ENCODE data around the gene UTP11. TPM values are rescaled to one million over a fixed set of nuclear protein-coding genes. Genes with fewer than 3 reads are reported as not detected.

UTP11 gene
- polyA plus RNA-seq, 3 donors = 41.7 to 45.8 (median 45.7) TPM

GRCh38 chr1:38068220-38068979 is 55.9 kb downstream of the UTP11 start:
- DNase-seq (ENCODE audit: low read depth in 3 of 3, low spot score in 2 of 3) = no peak

GRCh38 chr1:38068980-38069340 is 56.4 kb downstream of the UTP11 start:
- DNase-seq (ENCODE audit: low read depth in 3 of 3, low spot score in 2 of 3) = no peak

DNA sequence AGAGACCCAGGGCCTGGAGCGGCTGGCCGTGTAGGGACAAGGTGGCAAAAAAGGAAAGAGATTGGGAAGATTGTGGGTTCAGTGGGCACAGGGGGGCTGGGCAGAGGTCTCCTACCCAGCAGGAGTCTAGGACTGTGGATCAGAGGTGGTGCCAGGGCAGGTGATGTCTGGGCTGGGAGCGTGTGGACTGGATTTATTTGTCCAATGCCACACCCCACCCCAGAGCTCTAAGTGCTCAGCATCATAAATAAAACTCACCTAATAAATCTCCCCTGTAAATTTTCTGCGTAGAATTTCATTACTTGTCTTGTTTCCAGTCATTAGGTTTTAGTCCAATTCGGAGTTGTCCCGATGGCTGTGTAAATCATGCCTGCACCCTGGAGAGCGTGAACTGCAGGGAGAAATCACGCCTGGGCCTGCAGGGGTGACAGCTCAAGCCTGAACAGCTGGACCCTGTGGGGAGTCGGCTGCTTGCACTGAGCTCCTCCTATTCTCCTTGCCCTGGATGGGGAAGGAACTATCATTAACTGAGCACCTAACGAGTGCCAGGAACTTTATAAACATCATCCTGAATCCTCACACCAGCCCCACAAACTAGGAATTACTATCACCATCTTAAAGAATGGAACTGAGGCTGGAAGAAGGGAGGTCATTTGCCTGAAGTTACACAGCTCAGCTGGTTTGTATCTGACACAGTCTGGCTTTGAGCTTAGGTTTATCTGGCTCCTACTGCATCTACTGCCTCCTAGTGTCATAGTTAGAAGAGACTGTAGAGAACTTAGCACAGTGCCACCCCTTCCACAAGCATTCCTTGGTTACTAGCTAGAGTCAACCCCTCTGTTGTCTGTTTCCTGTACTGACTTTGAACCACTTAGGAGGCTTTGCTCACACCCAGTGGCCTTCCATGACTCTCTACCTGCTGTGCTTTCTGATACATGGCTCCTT is 59.0 kb downstream of the UTP11 start:
- DNase-seq (ENCODE audit: low read depth in 3 of 3, low spot score in 2 of 3) = no peak

- DNase-seq (ENCODE audit: low read depth in 3 of 3, low spot score in 2 of 3) = no peak
These were observed 60.3 kb downstream of the UTP11 start for GRCh38 chr1:38072858-38073257.

DNA sequence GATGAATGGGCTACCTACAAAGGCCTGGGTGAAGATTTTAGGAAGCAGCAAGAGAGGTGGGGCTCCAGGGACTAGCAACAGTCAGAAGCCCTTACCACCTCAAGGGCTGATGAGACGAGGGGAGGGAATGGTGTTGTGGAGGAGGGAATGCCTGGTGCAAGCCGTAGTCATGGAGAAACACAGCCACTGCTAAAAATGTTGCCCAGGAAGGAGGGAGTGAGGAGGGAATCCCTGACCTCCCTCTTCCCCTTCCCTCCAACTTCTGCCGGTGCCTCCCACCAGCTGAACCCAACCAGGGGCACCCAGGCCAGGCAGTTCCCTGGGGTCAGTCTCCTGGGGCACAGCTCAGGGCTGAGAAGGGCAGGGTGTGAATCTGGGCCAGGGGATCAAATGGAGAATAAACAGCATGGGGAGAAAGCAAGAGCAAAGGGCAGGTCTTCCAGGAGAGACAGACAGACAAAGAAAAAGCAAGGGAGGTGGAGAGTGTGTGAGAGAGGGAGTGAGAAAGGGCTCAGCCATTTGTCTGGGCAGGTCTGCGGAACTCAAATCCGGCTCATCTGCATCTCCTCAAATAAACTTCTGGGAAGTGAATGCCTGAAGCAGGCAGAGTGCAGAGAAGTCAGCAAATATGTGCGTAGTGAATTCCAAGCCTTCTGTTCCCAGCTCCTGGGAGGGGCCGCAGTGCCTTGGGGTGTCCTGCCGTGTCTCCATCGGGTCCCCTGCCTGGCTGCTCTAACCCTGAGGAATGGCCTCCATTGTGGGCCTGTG is 61.2 kb downstream of the UTP11 start:
- no peak for DNase-seq (ENCODE audit: low read depth in 3 of 3, low spot score in 2 of 3)

DNA sequence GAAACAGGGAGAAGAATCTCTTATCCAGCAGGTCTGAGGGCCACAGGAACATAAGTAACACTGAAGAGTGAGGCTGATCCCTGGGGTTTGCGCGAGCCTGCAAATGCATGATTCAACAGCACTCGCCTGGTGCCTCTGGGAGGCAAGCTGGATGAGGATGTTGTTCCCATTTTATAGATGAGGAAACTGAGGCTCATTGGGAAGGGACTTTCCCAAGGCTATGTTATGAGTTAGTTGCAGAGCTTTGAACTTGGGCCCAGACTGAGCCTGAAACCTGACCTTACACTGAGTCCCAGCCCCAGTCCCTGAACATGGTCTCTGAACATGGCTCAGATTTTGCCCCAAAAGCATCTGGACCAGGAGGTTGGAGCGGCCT is 61.8 kb downstream of the UTP11 start:
- no peak for DNase-seq (ENCODE audit: low read depth in 3 of 3, low spot score in 2 of 3)

Other genes starting within 250 kb of the UTP11 start
- gene EPHA10, start 247.6 kb upstream of the UTP11 start, polyA plus RNA-seq (ENCODE audit: insufficient read length in 3 of 3) = under 1 TPM; 0.06 to 0.11 (median 0.08) TPM
- 1 to 10 TPM; 3.7 to 4.9 (median 4.7) TPM for gene MANEAL, start 218.9 kb upstream of the UTP11 start, polyA plus RNA-seq (ENCODE audit: insufficient read length in 3 of 3)
- gene C1orf122, start 204.9 kb upstream of the UTP11 start, polyA plus RNA-seq (ENCODE audit: insufficient read length in 3 of 3) = 10 to 100 TPM; 18.0 to 25.1 (median 21.3) TPM
- 10 to 100 TPM; 13.1 to 14.0 (median 13.4) TPM for gene YRDC, start 204.5 kb upstream of the UTP11 start, polyA plus RNA-seq (ENCODE audit: insufficient read length in 3 of 3)
- 1 to 10 TPM; 8.5 to 9.7 (median 8.8) TPM for gene MTF1, start 153.1 kb upstream of the UTP11 start, polyA plus RNA-seq (ENCODE audit: insufficient read length in 3 of 3)
- 10 to 100 TPM; 17.0 to 18.9 (median 17.8) TPM for gene INPP5B, start 65.7 kb upstream of the UTP11 start, polyA plus RNA-seq (ENCODE audit: insufficient read length in 3 of 3)
- gene SF3A3, start 22.7 kb upstream of the UTP11 start, polyA plus RNA-seq (ENCODE audit: insufficient read length in 3 of 3) = 100 to 1,000 TPM; 108 to 122 (median 117) TPM
- 10 to 100 TPM; 15.7 to 17.3 (median 16.7) TPM for gene FHL3, start 7.2 kb upstream of the UTP11 start, polyA plus RNA-seq (ENCODE audit: insufficient read length in 3 of 3)
- under 1 TPM; 0.54 to 0.76 (median 0.65) TPM for gene POU3F1, start 34.1 kb downstream of the UTP11 start, polyA plus RNA-seq (ENCODE audit: insufficient read length in 3 of 3)